Endothelial cell (in vitro differentiated cells): ENCODE measurements around the gene MPPE1. TPM values are rescaled to one million over a fixed set of nuclear protein-coding genes. Genes with fewer than 3 reads are reported as not detected.

ENCODE experiments used
- DNase-seq: peaks from one replicate; pipeline ENCODE4 v3.0.0; 2021; ENCODE audit warnings: low spot score
- H3K27ac Mint-ChIP-seq: one replicate; pipeline ENCODE4 v1.8.0; 2021; ENCODE audit warnings: mixed read lengths, inconsistent platforms; ENCODE audit not compliant: unreplicated experiment
- H3K27me3 Mint-ChIP-seq: one replicate; pipeline ENCODE4 v1.8.0; 2021; ENCODE audit warnings: mild to moderate bottlenecking, moderate library complexity, mixed read lengths, inconsistent platforms; ENCODE audit not compliant: unreplicated experiment
- H3K36me3 Mint-ChIP-seq: one replicate; pipeline ENCODE4 v1.8.0; 2021; ENCODE audit warnings: mild to moderate bottlenecking, low read depth, mixed read lengths, inconsistent platforms; ENCODE audit not compliant: unreplicated experiment
- H3K4me1 Mint-ChIP-seq: one replicate; pipeline ENCODE4 v1.8.0; 2021; ENCODE audit warnings: mild to moderate bottlenecking, mixed read lengths, inconsistent platforms; ENCODE audit not compliant: unreplicated experiment
- H3K4me3 Mint-ChIP-seq: one replicate; pipeline ENCODE4 v1.8.0; 2021; ENCODE audit warnings: mild to moderate bottlenecking, mixed read lengths, inconsistent platforms; ENCODE audit not compliant: unreplicated experiment
- H3K9me3 Mint-ChIP-seq: one replicate; pipeline ENCODE4 v1.8.0; 2021; ENCODE audit warnings: mixed read lengths, inconsistent platforms; ENCODE audit not compliant: unreplicated experiment
- CTCF ChIP-seq: fragments of 200-600 bp; sonication (generic); IDR thresholded peaks from one replicate; pipeline ENCODE4 v1.5.0; 2021; ENCODE audit warnings: antibody characterized with exemption; ENCODE audit not compliant: unreplicated experiment
- total RNA-seq: library from RNA; stranded (reverse); fragmentation: NEBNext Ultra II Directional; extraction: Animal tissue kit (Norgen Biotek cat#: 25700); gene quantifications from one replicate; pipeline ENCODE4 v1.2.1, GENCODE V29; 2021; ENCODE audit not compliant: unreplicated experiment

The MPPE1 gene
- total RNA-seq, 1 donor from 2014 or later: 32.8 TPM

- Mint-ChIP-seq H3K9me3 (no peaks in the 10 kb centered on the region), H3K36me3 (peaks cover 5% of the 10 kb centered on the region), H3K4me3 (no peak overlapping the region), H3K27ac (no peak overlapping the region), H3K27me3 (peaks cover 1% of the 10 kb centered on the region), H3K4me1 (peaks cover 5% of the 10 kb centered on the region)
- DNase-seq: no peak
- TF ChIP-seq CTCF: no peak
Observed at GRCh38 chr18:11953113-11953512, 45.0 kb upstream of the MPPE1 start.

- no peak for DNase-seq
- Mint-ChIP-seq H3K36me3 (no peaks in the 10 kb centered on the region), H3K27ac (no peak overlapping the region), H3K27me3 (peaks cover 1% of the 10 kb centered on the region), H3K4me3 (no peak overlapping the region), H3K9me3 (no peaks in the 10 kb centered on the region), H3K4me1 (peaks cover 10% of the 10 kb centered on the region)
- no peak for TF ChIP-seq CTCF
Observed at GRCh38 chr18:11951390-11951851, 43.3 kb upstream of the MPPE1 start.

GRCh38 chr18:11950824-11951223 lies 42.7 kb upstream of the MPPE1 start:
- H3K36me3 Mint-ChIP-seq: no peaks in the 10 kb centered on the region
- H3K9me3 Mint-ChIP-seq: no peaks in the 10 kb centered on the region
- TF ChIP-seq CTCF: no peak
- no peak overlapping the region for H3K4me3 Mint-ChIP-seq
- H3K27ac Mint-ChIP-seq: no peak overlapping the region
- no peaks in the 10 kb centered on the region for H3K27me3 Mint-ChIP-seq
- H3K4me1 Mint-ChIP-seq: peaks cover 10% of the 10 kb centered on the region
- DNase-seq: no peak

GRCh38 chr18:11948852-11949523 lies 40.9 kb upstream of the MPPE1 start:
- Mint-ChIP-seq H3K27me3 (peaks cover 1% of the 10 kb centered on the region), H3K4me1 (peaks cover 5% of the 10 kb centered on the region), H3K4me3 (no peak overlapping the region), H3K36me3 (peaks cover 4% of the 10 kb centered on the region), H3K27ac (no peak overlapping the region), H3K9me3 (no peaks in the 10 kb centered on the region)
- TF ChIP-seq CTCF: no peak
- no peak for DNase-seq

GRCh38 chr18:11947214-11948191 lies 39.4 kb upstream of the MPPE1 start:
- H3K36me3 Mint-ChIP-seq: peaks cover 4% of the 10 kb centered on the region
- H3K9me3 Mint-ChIP-seq: no peaks in the 10 kb centered on the region
- peak; percentile 55 for DNase-seq
- H3K27ac Mint-ChIP-seq: peak overlapping the region; percentile 81
- H3K4me3 Mint-ChIP-seq: peak overlapping the region; percentile 93
- TF ChIP-seq CTCF: no peak
- peaks cover 5% of the 10 kb centered on the region for H3K4me1 Mint-ChIP-seq
- peaks cover 1% of the 10 kb centered on the region for H3K27me3 Mint-ChIP-seq
